Astrocyte (in vitro differentiated cells and primary cell): ENCODE results near the gene ZNF66. TPM values are rescaled to one million over a fixed set of nuclear protein-coding genes. Genes with fewer than 3 reads are reported as not detected.
"Not testable (repeated sequence)": the region's sequence is repeated elsewhere in the genome, so short reads cannot be mapped to it uniquely, and the experiment has no call there.

ENCODE experiments used
- DNase-seq: peaks from one replicate; pipeline ENCODE4 v3.0.0-alpha.2; 2010; ENCODE audit warnings: low read depth
- FAIRE-seq: peaks from 2 replicates; lab custom pipeline; 2011; peaks lifted over from hg19 to GRCh38; lab: Jason Lieb, UNC
- H2AFZ ChIP-seq: 2 replicates; pipeline ENCODE4 v1.6.0; 2012; ENCODE audit warnings: low read depth, low read length, inconsistent platforms
- H3K27ac ChIP-seq: 2 replicates; pipeline ENCODE4 v1.5.1; 2011; ENCODE audit warnings: low read depth, low read length, inconsistent platforms
- H3K27me3 ChIP-seq: 2 replicates; pipeline ENCODE4 v1.6.0; 2011; ENCODE audit warnings: low read length, inconsistent platforms; ENCODE audit not compliant: insufficient read depth
- H3K36me3 ChIP-seq: 2 replicates; pipeline ENCODE4 v1.5.1; 2011; ENCODE audit warnings: low read length, inconsistent platforms; ENCODE audit not compliant: insufficient read depth
- H3K4me1 ChIP-seq: 2 replicates; pipeline ENCODE4 v1.5.1; 2011; ENCODE audit warnings: low read length, inconsistent platforms; ENCODE audit not compliant: insufficient read depth
- H3K4me2 ChIP-seq: 2 replicates; pipeline ENCODE4 v1.6.0; 2012; ENCODE audit warnings: low read length, inconsistent platforms
- H3K4me3 ChIP-seq: 2 replicates; pipeline ENCODE4 v1.5.1; 2011; ENCODE audit warnings: low read depth, mild to moderate bottlenecking, low read length, inconsistent platforms; ENCODE audit not compliant: insufficient read depth
- H3K79me2 ChIP-seq: 2 replicates; pipeline ENCODE4 v1.6.0; 2012; ENCODE audit warnings: mild to moderate bottlenecking, low read length, inconsistent platforms; ENCODE audit not compliant: insufficient read depth
- H3K9ac ChIP-seq: 2 replicates; pipeline ENCODE4 v1.6.0; 2012; ENCODE audit warnings: mild to moderate bottlenecking, low read length, inconsistent platforms
- H3K9me3 ChIP-seq: 2 replicates; pipeline ENCODE4 v1.5.1; 2012; ENCODE audit warnings: low read depth, mild to moderate bottlenecking, low read length, inconsistent platforms; ENCODE audit not compliant: insufficient read depth
- H4K20me1 ChIP-seq: 2 replicates; pipeline ENCODE4 v1.6.0; 2012; ENCODE audit warnings: low read length, inconsistent platforms; ENCODE audit not compliant: insufficient read depth
- H3K27ac Mint-ChIP-seq: one replicate; pipeline ENCODE4 v1.8.0; 2021; ENCODE audit warnings: mild to moderate bottlenecking, mixed read lengths; ENCODE audit not compliant: unreplicated experiment
- H3K27me3 Mint-ChIP-seq: one replicate; pipeline ENCODE4 v1.8.0; 2021; ENCODE audit warnings: low read depth, mixed read lengths; ENCODE audit not compliant: unreplicated experiment
- H3K36me3 Mint-ChIP-seq: one replicate; pipeline ENCODE4 v1.8.0; 2021; ENCODE audit warnings: low read depth, mixed read lengths; ENCODE audit not compliant: unreplicated experiment
- H3K4me1 Mint-ChIP-seq: one replicate; pipeline ENCODE4 v1.8.0; 2021; ENCODE audit warnings: low read depth, mixed read lengths; ENCODE audit not compliant: unreplicated experiment
- H3K4me3 Mint-ChIP-seq: one replicate; pipeline ENCODE4 v1.8.0; 2021; ENCODE audit warnings: mild to moderate bottlenecking, moderate library complexity, mixed read lengths; ENCODE audit not compliant: unreplicated experiment
- H3K9me3 Mint-ChIP-seq: one replicate; pipeline ENCODE4 v1.8.0; 2021; ENCODE audit warnings: mild to moderate bottlenecking, mixed read lengths; ENCODE audit not compliant: unreplicated experiment
- CTCF ChIP-seq: IDR thresholded peaks from 2 replicates; pipeline ENCODE4 v1.5.1; 2011; ENCODE audit warnings: low read depth, mild to moderate bottlenecking, inconsistent platforms, low read length, moderate library complexity; ENCODE audit not compliant: insufficient read depth
- EZH2 ChIP-seq: IDR thresholded peaks from 2 replicates; pipeline ENCODE4 v1.6.1; 2012; ENCODE audit warnings: mild to moderate bottlenecking, low read length, inconsistent platforms; ENCODE audit not compliant: insufficient read depth
- total RNA-seq: library from RNA; stranded (reverse); gene quantifications from 2 replicates; pipeline ENCODE4 v1.2.1, GENCODE V29; 2021

Gene ZNF66
- total RNA-seq, 1 donor from 2014 or later: 7.5 TPM

GRCh38 chr19:20787786-20788185 is 11.7 kb downstream of the ZNF66 start:
- no peak for DNase-seq
- FAIRE-seq: peak; percentile 13
- H3K4me1 Mint-ChIP-seq: no peaks in the 10 kb centered on the region

GRCh38 chr19:20791806-20792205 is 15.7 kb downstream of the ZNF66 start:
- H3K4me3 Mint-ChIP-seq: no peak overlapping the region
- no peak for FAIRE-seq
- no peaks in the 10 kb centered on the region for H4K20me1 ChIP-seq
- peaks cover 20% of the 10 kb centered on the region for H3K9me3 Mint-ChIP-seq
- peaks cover 23% of the 10 kb centered on the region for H3K36me3 Mint-ChIP-seq
- TF ChIP-seq EZH2 (no peak), CTCF (no peak)
- no peak for DNase-seq
- no peaks in the 10 kb centered on the region for H3K4me1 Mint-ChIP-seq
- no peaks in the 10 kb centered on the region for H3K27me3 ChIP-seq
- no peak overlapping the region for H3K4me2 ChIP-seq
- peaks cover 6% of the 10 kb centered on the region for H3K36me3 ChIP-seq
- no peak overlapping the region for H3K27ac Mint-ChIP-seq
- H3K79me2 ChIP-seq: peaks cover 3% of the 10 kb centered on the region
- H3K9me3 ChIP-seq: peaks cover 7% of the 10 kb centered on the region
- no peak overlapping the region for H3K27ac ChIP-seq
- no peak overlapping the region for H3K4me3 ChIP-seq
- H3K4me1 ChIP-seq: no peaks in the 10 kb centered on the region
- no peaks in the 10 kb centered on the region for H3K27me3 Mint-ChIP-seq
- H3K9ac ChIP-seq: no peak overlapping the region
- no peak overlapping the region for H2AFZ ChIP-seq

More at GRCh38 chr19:20787786-20788185, 11.7 kb downstream of the ZNF66 start:
- no peak overlapping the region for H3K4me3 Mint-ChIP-seq
- H3K36me3 ChIP-seq: peaks cover 8% of the 10 kb centered on the region
- H3K9me3 Mint-ChIP-seq: peaks cover 6% of the 10 kb centered on the region
- H3K4me3 ChIP-seq: no peak overlapping the region
- no peaks in the 10 kb centered on the region for H3K4me1 ChIP-seq
- H3K4me2 ChIP-seq: no peak overlapping the region
- no peaks in the 10 kb centered on the region for H4K20me1 ChIP-seq
- TF ChIP-seq CTCF: no peak
- no peak for TF ChIP-seq EZH2
- no peak overlapping the region for H3K9ac ChIP-seq
- no peaks in the 10 kb centered on the region for H3K27me3 Mint-ChIP-seq
- peaks cover 15% of the 10 kb centered on the region for H3K36me3 Mint-ChIP-seq
- H3K27ac Mint-ChIP-seq: no peak overlapping the region
- H3K9me3 ChIP-seq: peaks cover 7% of the 10 kb centered on the region
- H3K79me2 ChIP-seq: peaks cover 5% of the 10 kb centered on the region
- H3K27ac ChIP-seq: no peak overlapping the region
- no peaks in the 10 kb centered on the region for H3K27me3 ChIP-seq
- H2AFZ ChIP-seq: no peak overlapping the region

GRCh38 chr19:20806311-20807262 is 30.5 kb downstream of the ZNF66 start:
- peaks cover 45% of the 10 kb centered on the region for H3K36me3 Mint-ChIP-seq
- not testable (repeated sequence) for H3K9ac ChIP-seq, H3K27me3 ChIP-seq, H3K79me2 ChIP-seq, H3K27ac ChIP-seq, H3K4me2 ChIP-seq, FAIRE-seq, H3K36me3 ChIP-seq, H3K4me3 ChIP-seq, DNase-seq, H3K27ac Mint-ChIP-seq, H4K20me1 ChIP-seq, H2AFZ ChIP-seq, H3K4me1 ChIP-seq, H3K4me1 Mint-ChIP-seq, H3K27me3 Mint-ChIP-seq, H3K4me3 Mint-ChIP-seq
- H3K9me3 ChIP-seq: peaks cover 34% of the 10 kb centered on the region
- H3K9me3 Mint-ChIP-seq: peaks cover 61% of the 10 kb centered on the region
